Tongue (tissue), 2 donors: Measurements from ENCODE around the gene PRR20G. TPM values are rescaled to one million over a fixed set of nuclear protein-coding genes. Genes with fewer than 3 reads are reported as not detected.

Source experiments
- DNase-seq: peaks from one replicate; pipeline ENCODE4 v3.0.0-alpha.2; 2015
- total RNA-seq: library from RNA; depleted of rRNA; stranded (reverse); fragments of >200 nt; gene quantifications from one replicate; pipeline ENCODE4 v1.2.3, GENCODE V29; 2014

PRR20G gene
- total RNA-seq, 1 donor from 2014 or later = not detected

GRCh38 chr3:127263586-127264231 lies 24.1 kb downstream of the PRR20G start:
- no peak for DNase-seq

GRCh38 chr3:127263037-127263436 lies 24.8 kb downstream of the PRR20G start:
- no peak for DNase-seq

- no peak for DNase-seq
These were observed 25.3 kb downstream of the PRR20G start for GRCh38 chr3:127262533-127262932.

- DNase-seq = no peak
These were observed 25.9 kb downstream of the PRR20G start for GRCh38 chr3:127261925-127262324.

- DNase-seq = no peak
These were observed 26.9 kb downstream of the PRR20G start for GRCh38 chr3:127260826-127261555.

- no peak for DNase-seq
These were observed 27.4 kb downstream of the PRR20G start for GRCh38 chr3:127260416-127260815.

- DNase-seq = no peak
These were observed 28.0 kb downstream of the PRR20G start for GRCh38 chr3:127259882-127260281.

GRCh38 chr3:127258733-127259132 lies 29.1 kb downstream of the PRR20G start:
- DNase-seq = no peak

GRCh38 chr3:127257351-127257750 lies 30.5 kb downstream of the PRR20G start:
- DNase-seq = no peak

GRCh38 chr3:127256733-127257271 lies 31.0 kb downstream of the PRR20G start:
- DNase-seq = no peak

- no peak for DNase-seq
These were observed 31.7 kb downstream of the PRR20G start for GRCh38 chr3:127256138-127256537.

- DNase-seq = no peak
These were observed 32.3 kb downstream of the PRR20G start for GRCh38 chr3:127255516-127255915.

- DNase-seq = peak; percentile 51
These were observed 33.1 kb downstream of the PRR20G start for GRCh38 chr3:127254730-127255129.

GRCh38 chr3:127254033-127254644 lies 33.7 kb downstream of the PRR20G start:
- DNase-seq = no peak

GRCh38 chr3:127253491-127253890 lies 34.4 kb downstream of the PRR20G start:
- DNase-seq = no peak

GRCh38 chr3:127252446-127252845 lies 35.4 kb downstream of the PRR20G start:
- DNase-seq = peak; percentile 33

GRCh38 chr3:127250032-127250431 lies 37.8 kb downstream of the PRR20G start:
- DNase-seq = no peak

GRCh38 chr3:127247292-127247691 lies 40.6 kb downstream of the PRR20G start:
- no peak for DNase-seq

- no peak for DNase-seq
These were observed 49.2 kb downstream of the PRR20G start for GRCh38 chr3:127238602-127239001.

GRCh38 chr3:127237835-127238234 lies 50.0 kb downstream of the PRR20G start:
- no peak for DNase-seq

- no peak for DNase-seq
These were observed 52.1 kb downstream of the PRR20G start for GRCh38 chr3:127235706-127236105.

- DNase-seq = no peak
These were observed 53.1 kb downstream of the PRR20G start for GRCh38 chr3:127234778-127235177.
